Gastroesophageal sphincter (tissue), 3 donors: ENCODE results near the gene FLT3.

Source experiments
- POLR2A ChIP-seq, 2 donors: fragments of 450-650 bp; IDR thresholded peaks; one replicate each; pipeline ENCODE4 v1.6.1; 2017; ENCODE audit warnings: antibody characterized with exemption in 2 of 2, mild to moderate bottlenecking in 2 of 2, moderate library complexity in 1 of 2
- POLR2AphosphoS5 ChIP-seq: sonication (generic); formaldehyde crosslinking; IDR thresholded peaks from one replicate; pipeline ENCODE4 v1.6.1; 2017; ENCODE audit warnings: antibody characterized with exemption
- TF ChIP-seq, protein P1 (sequence below), 4 experiments: fragments of 200-600 bp in 2 of 4; fragments of 450-650 bp in 2 of 4; sonication (generic) in 1 of 4; IDR thresholded peaks; one replicate each; pipeline ENCODE4 v1.5.1; 2017 to 2019; ENCODE audit warnings: antibody characterized with exemption in 4 of 4, mild to moderate bottlenecking in 2 of 4, moderate library complexity in 2 of 4

DNA sequence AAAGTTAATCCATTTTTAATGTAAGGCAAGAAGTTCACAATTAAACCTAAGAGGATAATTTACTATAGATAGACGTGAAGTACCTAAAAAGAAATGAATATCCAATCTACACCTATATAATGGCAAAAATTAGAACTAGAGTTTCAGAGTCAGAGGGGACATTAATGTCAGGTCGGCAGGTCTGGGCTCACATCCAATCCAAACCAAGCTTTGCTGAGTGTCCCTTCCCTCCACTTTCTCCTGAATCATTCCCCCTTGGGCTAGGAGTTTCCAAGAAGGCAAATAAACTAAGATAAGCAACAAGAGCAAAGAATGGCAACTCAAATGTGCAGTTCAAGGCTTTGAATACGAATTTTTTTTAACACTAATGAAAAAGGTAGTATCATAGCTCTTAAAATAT is 2.9 kb downstream of the FLT3 start:
- TF ChIP-seq POLR2A (IDR thresholded peaks at IDR 0.05): no peak
- TF ChIP-seq, protein P1, sequence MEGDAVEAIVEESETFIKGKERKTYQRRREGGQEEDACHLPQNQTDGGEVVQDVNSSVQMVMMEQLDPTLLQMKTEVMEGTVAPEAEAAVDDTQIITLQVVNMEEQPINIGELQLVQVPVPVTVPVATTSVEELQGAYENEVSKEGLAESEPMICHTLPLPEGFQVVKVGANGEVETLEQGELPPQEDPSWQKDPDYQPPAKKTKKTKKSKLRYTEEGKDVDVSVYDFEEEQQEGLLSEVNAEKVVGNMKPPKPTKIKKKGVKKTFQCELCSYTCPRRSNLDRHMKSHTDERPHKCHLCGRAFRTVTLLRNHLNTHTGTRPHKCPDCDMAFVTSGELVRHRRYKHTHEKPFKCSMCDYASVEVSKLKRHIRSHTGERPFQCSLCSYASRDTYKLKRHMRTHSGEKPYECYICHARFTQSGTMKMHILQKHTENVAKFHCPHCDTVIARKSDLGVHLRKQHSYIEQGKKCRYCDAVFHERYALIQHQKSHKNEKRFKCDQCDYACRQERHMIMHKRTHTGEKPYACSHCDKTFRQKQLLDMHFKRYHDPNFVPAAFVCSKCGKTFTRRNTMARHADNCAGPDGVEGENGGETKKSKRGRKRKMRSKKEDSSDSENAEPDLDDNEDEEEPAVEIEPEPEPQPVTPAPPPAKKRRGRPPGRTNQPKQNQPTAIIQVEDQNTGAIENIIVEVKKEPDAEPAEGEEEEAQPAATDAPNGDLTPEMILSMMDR (IDR thresholded peaks at IDR 0.05): no peak
- no peak for TF ChIP-seq POLR2AphosphoS5
